IPS-15b (cell line): ENCODE results near the gene HDX.

Experiments used
- H3K27me3 ChIP-seq: one replicate; pipeline ENCODE4 v1.6.1; 2013; ENCODE audit warnings: low read length; ENCODE audit not compliant: control insufficient read depth, insufficient read depth
- H3K36me3 ChIP-seq: one replicate; pipeline ENCODE4 v1.6.1; 2013; ENCODE audit warnings: low read length; ENCODE audit not compliant: control insufficient read depth, insufficient read depth
- H3K4me1 ChIP-seq: one replicate; pipeline ENCODE4 v1.6.1; 2013; ENCODE audit warnings: mild to moderate bottlenecking, low read length; ENCODE audit not compliant: control insufficient read depth, insufficient read depth
- H3K4me3 ChIP-seq: one replicate; pipeline ENCODE4 v1.5.1; 2013; ENCODE audit warnings: low read depth, low read length
- H3K9ac ChIP-seq: one replicate; pipeline ENCODE4 v1.6.1; 2013; ENCODE audit warnings: low read depth, mild to moderate bottlenecking, low read length
- H3K9me3 ChIP-seq: one replicate; pipeline ENCODE4 v1.6.1; 2013; ENCODE audit warnings: mild to moderate bottlenecking, low read length; ENCODE audit not compliant: control insufficient read depth, insufficient read depth

Gene HDX

GRCh38 chrX:84453351-84454246 is 48.7 kb downstream of the HDX start:
- no peaks in the 10 kb centered on the region for H3K27me3 ChIP-seq

GRCh38 chrX:84441143-84441542 is 61.1 kb downstream of the HDX start:
- H3K4me3 ChIP-seq = no peak overlapping the region
- H3K9ac ChIP-seq = no peak overlapping the region
- H3K9me3 ChIP-seq = peaks cover 9% of the 10 kb centered on the region
- no peaks in the 10 kb centered on the region for H3K36me3 ChIP-seq
- H3K4me1 ChIP-seq = no peaks in the 10 kb centered on the region
- H3K27me3 ChIP-seq = no peaks in the 10 kb centered on the region

More at GRCh38 chrX:84453351-84454246, 48.7 kb downstream of the HDX start:
- no peaks in the 10 kb centered on the region for H3K9me3 ChIP-seq
- no peaks in the 10 kb centered on the region for H3K36me3 ChIP-seq
- no peak overlapping the region for H3K4me3 ChIP-seq
- no peak overlapping the region for H3K9ac ChIP-seq
- no peaks in the 10 kb centered on the region for H3K4me1 ChIP-seq

DNA sequence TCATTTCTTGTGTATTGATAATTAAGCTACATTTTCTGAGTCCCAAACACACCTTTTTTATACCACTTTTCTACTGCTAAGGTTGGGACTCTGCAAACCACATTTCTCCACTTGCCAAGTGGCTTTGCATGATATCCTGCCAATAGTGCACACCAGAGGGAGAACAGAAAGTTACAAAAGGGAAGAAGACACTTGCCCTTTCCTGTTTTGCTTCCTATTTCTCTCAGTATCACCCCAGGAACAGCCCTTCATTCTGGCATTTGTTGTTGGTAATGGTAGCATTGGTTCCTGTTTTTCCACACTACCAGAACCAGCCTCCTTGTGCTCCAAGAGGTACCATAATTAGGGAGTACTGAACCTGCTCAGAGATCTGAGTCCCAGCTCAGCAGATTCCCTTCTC is 87.1 kb downstream of the HDX start:
- no peaks in the 10 kb centered on the region for H3K36me3 ChIP-seq
- H3K9ac ChIP-seq = no peak overlapping the region
- no peaks in the 10 kb centered on the region for H3K9me3 ChIP-seq
- no peak overlapping the region for H3K4me3 ChIP-seq
- H3K4me1 ChIP-seq = no peaks in the 10 kb centered on the region
- no peaks in the 10 kb centered on the region for H3K27me3 ChIP-seq

GRCh38 chrX:84363663-84364062 is 138.6 kb downstream of the HDX start:
- H3K9ac ChIP-seq = no peak overlapping the region

DNA sequence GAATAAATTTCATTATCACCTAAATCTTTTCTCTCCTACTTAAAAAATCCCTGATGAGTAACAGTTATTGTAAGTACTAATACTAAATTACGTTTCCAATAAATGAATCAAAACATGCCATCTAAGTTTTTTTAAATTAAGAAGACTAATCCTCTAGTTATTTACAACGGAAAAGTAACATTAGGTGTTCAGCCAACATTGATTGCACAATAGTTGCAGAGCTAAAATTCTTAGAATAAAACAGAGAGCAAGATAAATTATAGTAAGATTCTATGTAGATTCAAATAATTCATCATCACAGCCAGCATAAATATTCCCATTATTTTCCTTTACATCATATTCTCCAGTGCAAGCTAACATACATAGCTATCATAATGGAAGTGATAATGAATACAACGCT is 139.2 kb downstream of the HDX start:
- no peaks in the 10 kb centered on the region for H3K4me1 ChIP-seq
- no peaks in the 10 kb centered on the region for H3K36me3 ChIP-seq
- H3K27me3 ChIP-seq = no peaks in the 10 kb centered on the region
- no peak overlapping the region for H3K9ac ChIP-seq
- H3K9me3 ChIP-seq = no peaks in the 10 kb centered on the region
- H3K4me3 ChIP-seq = no peak overlapping the region

More at GRCh38 chrX:84363663-84364062, 138.6 kb downstream of the HDX start:
- no peaks in the 10 kb centered on the region for H3K4me1 ChIP-seq
- H3K9me3 ChIP-seq = no peaks in the 10 kb centered on the region
- H3K36me3 ChIP-seq = no peaks in the 10 kb centered on the region
- no peak overlapping the region for H3K4me3 ChIP-seq
- no peaks in the 10 kb centered on the region for H3K27me3 ChIP-seq

DNA sequence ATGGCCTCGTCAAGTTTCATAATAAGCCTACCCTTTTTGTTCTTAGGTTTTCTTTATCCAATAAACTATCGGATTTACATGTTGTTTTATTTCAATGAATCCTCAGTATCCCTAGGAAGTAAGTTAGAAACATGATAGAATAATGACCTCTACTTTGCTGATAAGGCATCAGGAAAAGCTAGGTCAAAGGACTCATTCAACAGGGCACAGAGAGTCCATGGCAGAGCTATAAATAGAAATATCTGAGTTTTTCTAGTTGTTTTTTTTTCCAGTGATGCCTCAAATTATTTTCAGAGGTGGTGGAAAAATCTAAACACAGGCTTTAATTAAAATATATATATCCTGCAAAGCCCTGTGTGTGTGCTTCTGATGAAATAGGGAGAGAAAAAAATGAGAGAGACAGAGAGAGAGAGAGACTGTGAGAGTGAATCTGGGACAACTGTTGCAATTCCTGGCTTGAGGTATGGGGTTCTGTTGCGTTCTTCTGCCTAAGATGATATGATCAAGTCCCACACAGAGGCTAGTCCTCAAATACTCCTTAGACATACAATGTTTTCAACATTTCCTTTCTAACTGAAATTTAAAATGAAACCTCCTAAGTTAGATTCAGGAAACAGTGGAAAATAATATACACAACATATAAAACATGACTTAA is 139.9 kb downstream of the HDX start:
- no peaks in the 10 kb centered on the region for H3K27me3 ChIP-seq
- H3K9me3 ChIP-seq = no peaks in the 10 kb centered on the region
- H3K9ac ChIP-seq = no peak overlapping the region
- no peaks in the 10 kb centered on the region for H3K4me1 ChIP-seq
- no peaks in the 10 kb centered on the region for H3K36me3 ChIP-seq
- no peak overlapping the region for H3K4me3 ChIP-seq

DNA sequence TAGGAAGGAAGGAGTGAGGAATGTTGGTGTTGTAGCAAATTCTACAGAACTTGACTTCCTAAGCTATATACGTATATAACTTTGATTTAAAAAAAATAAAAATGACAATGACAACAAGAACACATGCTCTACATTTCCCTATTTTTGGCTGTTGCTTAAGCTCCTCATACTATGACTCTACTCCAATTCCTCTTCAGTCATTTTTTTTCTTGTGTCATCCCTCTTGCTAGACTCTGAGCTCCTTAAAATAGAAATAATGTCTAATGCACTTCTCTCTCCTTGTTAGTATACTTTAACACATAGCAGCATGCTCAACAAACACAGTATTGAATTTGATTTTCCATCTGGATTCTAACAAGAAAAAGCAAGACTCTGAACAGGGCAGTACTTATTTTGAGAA is 144.0 kb downstream of the HDX start:
- Histone ChIP-seq H3K9me3 (no peaks in the 10 kb centered on the region), H3K36me3 (no peaks in the 10 kb centered on the region), H3K4me1 (no peaks in the 10 kb centered on the region), H3K4me3 (no peak overlapping the region), H3K27me3 (no peaks in the 10 kb centered on the region), H3K9ac (no peak overlapping the region)

- Histone ChIP-seq H3K36me3 (no peaks in the 10 kb centered on the region), H3K4me3 (no peak overlapping the region), H3K27me3 (no peaks in the 10 kb centered on the region), H3K4me1 (no peaks in the 10 kb centered on the region), H3K9ac (no peak overlapping the region), H3K9me3 (no peaks in the 10 kb centered on the region)
These were observed 145.0 kb downstream of the HDX start for GRCh38 chrX:84357296-84357695.

GRCh38 chrX:84340968-84341367 is 161.3 kb downstream of the HDX start:
- no peaks in the 10 kb centered on the region for H3K9me3 ChIP-seq
- H3K4me1 ChIP-seq = no peaks in the 10 kb centered on the region
- H3K9ac ChIP-seq = no peak overlapping the region
- H3K36me3 ChIP-seq = no peaks in the 10 kb centered on the region
- no peak overlapping the region for H3K4me3 ChIP-seq
- no peaks in the 10 kb centered on the region for H3K27me3 ChIP-seq

GRCh38 chrX:84339507-84340364 is 162.5 kb downstream of the HDX start:
- H3K9ac ChIP-seq = no peak overlapping the region
- H3K4me1 ChIP-seq = no peaks in the 10 kb centered on the region

DNA sequence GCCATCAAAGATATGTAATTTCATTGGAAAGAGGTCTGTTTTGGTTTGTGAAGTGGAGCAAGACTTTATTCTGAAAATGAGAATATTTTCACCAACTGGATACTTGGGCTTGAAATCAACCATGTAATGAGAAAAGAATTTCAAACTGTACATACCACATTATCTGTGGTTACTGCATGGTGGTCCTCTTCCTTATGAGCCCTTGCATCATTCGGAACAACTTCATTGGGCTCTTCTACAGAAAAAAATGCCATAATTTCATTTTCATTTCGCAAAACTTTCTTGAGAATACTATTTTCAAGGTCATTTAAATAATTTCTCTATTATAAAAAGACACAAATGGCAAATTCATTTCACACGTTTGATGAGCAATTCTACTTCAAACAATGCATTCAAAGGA is 165.6 kb downstream of the HDX start:
- Histone ChIP-seq H3K4me3 (no peak overlapping the region), H3K9ac (no peak overlapping the region), H3K4me1 (no peaks in the 10 kb centered on the region), H3K36me3 (no peaks in the 10 kb centered on the region), H3K27me3 (no peaks in the 10 kb centered on the region), H3K9me3 (no peaks in the 10 kb centered on the region)

More at GRCh38 chrX:84339507-84340364, 162.5 kb downstream of the HDX start:
- no peaks in the 10 kb centered on the region for H3K36me3 ChIP-seq
- no peaks in the 10 kb centered on the region for H3K9me3 ChIP-seq
- no peak overlapping the region for H3K4me3 ChIP-seq
- H3K27me3 ChIP-seq = no peaks in the 10 kb centered on the region
